KMS-11 (cell line): ENCODE results near the gene PRXL2B.
A peak's percentile ranks its signal among the peaks of the same experiment; 100 is the strongest.

Experiments used
- H2AFZ ChIP-seq: fragments of 200-600 bp; sonication (generic); 2 replicates; pipeline ENCODE4 v1.6.1; 2016; ENCODE audit warnings: antibody characterized with exemption, mixed run types, low read depth
- H3K27ac ChIP-seq: fragments of 200-600 bp; sonication (generic); 2 replicates; pipeline ENCODE4 v1.6.1; 2016; ENCODE audit warnings: mild to moderate bottlenecking, mixed run types
- H3K27me3 ChIP-seq: fragments of 200-600 bp; sonication (generic); 2 replicates; pipeline ENCODE4 v1.6.1; 2017; ENCODE audit warnings: mild to moderate bottlenecking, low read depth, mixed run types, moderate library complexity; ENCODE audit not compliant: insufficient read depth
- H3K36me3 ChIP-seq: fragments of 200-600 bp; sonication (generic); 2 replicates; pipeline ENCODE4 v1.6.1; 2017; ENCODE audit warnings: mild to moderate bottlenecking, mixed run types; ENCODE audit not compliant: insufficient read depth
- H3K4me1 ChIP-seq: fragments of 200-600 bp; sonication (generic); 2 replicates; pipeline ENCODE4 v1.6.1; 2016; ENCODE audit warnings: mild to moderate bottlenecking, low read depth, mixed run types; ENCODE audit not compliant: poor library complexity, severe bottlenecking
- H3K4me2 ChIP-seq: fragments of 200-600 bp; sonication (generic); 2 replicates; pipeline ENCODE4 v1.7.0; 2016; ENCODE audit warnings: mild to moderate bottlenecking, mixed run types
- H3K4me3 ChIP-seq: fragments of 200-600 bp; sonication (generic); IDR thresholded peaks from 2 replicates; pipeline ENCODE4 v1.6.1; 2017; ENCODE audit warnings: low read depth, low read length, mixed read lengths; ENCODE audit not compliant: insufficient read depth
- H3K79me2 ChIP-seq: fragments of 200-600 bp; sonication (generic); 2 replicates; pipeline ENCODE4 v1.6.1; 2016; ENCODE audit warnings: low read depth, mixed run types; ENCODE audit not compliant: insufficient read depth
- H3K9ac ChIP-seq: fragments of 200-600 bp; sonication (generic); 2 replicates; pipeline ENCODE4 v1.6.1; 2016; ENCODE audit warnings: mild to moderate bottlenecking, mixed run types
- H4K20me1 ChIP-seq: fragments of 200-600 bp; sonication (generic); 2 replicates; pipeline ENCODE4 v1.6.1; 2016; ENCODE audit warnings: mild to moderate bottlenecking, mixed run types; ENCODE audit not compliant: insufficient read depth
- CTCF ChIP-seq: fragments of 200-600 bp; sonication (generic); conservative IDR thresholded peaks from 2 replicates; pipeline ENCODE4 v1.6.1; 2017; ENCODE audit warnings: low read depth, mild to moderate bottlenecking, antibody characterized with exemption, low read length, moderate library complexity, mixed read lengths

PRXL2B gene

GRCh38 chr1:2582391-2582790, 4.2 kb upstream of the PRXL2B start:
- Histone ChIP-seq H3K79me2 (no peaks in the 10 kb centered on the region), H3K9ac (no peak overlapping the region), H3K4me3 (no peak overlapping the region), H3K27ac (no peak overlapping the region), H4K20me1 (no peaks in the 10 kb centered on the region), H3K4me1 (peaks cover 9% of the 10 kb centered on the region), H3K27me3 (peaks cover 59% of the 10 kb centered on the region), H2AFZ (no peak overlapping the region), H3K4me2 (no peak overlapping the region), H3K36me3 (no peaks in the 10 kb centered on the region)
- TF ChIP-seq CTCF, result no peak

GRCh38 chr1:2583331-2583791, 3.2 kb upstream of the PRXL2B start:
- Histone ChIP-seq H4K20me1 (no peaks in the 10 kb centered on the region), H3K36me3 (no peaks in the 10 kb centered on the region), H3K4me3 (no peak overlapping the region), H2AFZ (no peak overlapping the region), H3K9ac (no peak overlapping the region), H3K4me1 (peaks cover 9% of the 10 kb centered on the region), H3K27me3 (peaks cover 56% of the 10 kb centered on the region), H3K4me2 (no peak overlapping the region), H3K27ac (no peak overlapping the region), H3K79me2 (no peaks in the 10 kb centered on the region)
- no peak for TF ChIP-seq CTCF

- Histone ChIP-seq H3K4me2 (no peak overlapping the region), H2AFZ (no peak overlapping the region), H3K27ac (no peak overlapping the region), H3K36me3 (no peaks in the 10 kb centered on the region), H3K4me3 (no peak overlapping the region), H4K20me1 (no peaks in the 10 kb centered on the region), H3K79me2 (no peaks in the 10 kb centered on the region), H3K9ac (no peak overlapping the region), H3K4me1 (peaks cover 9% of the 10 kb centered on the region), H3K27me3 (peaks cover 54% of the 10 kb centered on the region)
- no peak for TF ChIP-seq CTCF
These were observed 2.7 kb upstream of the PRXL2B start for GRCh38 chr1:2583871-2584351.

GRCh38 chr1:2584686-2585317, 1.8 kb upstream of the PRXL2B start:
- H3K4me2 ChIP-seq, result peak overlapping the region; percentile 99
- peaks cover 47% of the 10 kb centered on the region for H3K27me3 ChIP-seq
- no peak overlapping the region for H3K4me3 ChIP-seq
- H3K27ac ChIP-seq, result no peak overlapping the region
- peaks cover 9% of the 10 kb centered on the region for H3K4me1 ChIP-seq
- H3K79me2 ChIP-seq, result no peaks in the 10 kb centered on the region
- H3K9ac ChIP-seq, result peak overlapping the region; percentile 72; the same call in 1 of the 2 replicates
- H4K20me1 ChIP-seq, result no peaks in the 10 kb centered on the region
- no peaks in the 10 kb centered on the region for H3K36me3 ChIP-seq
- peak overlapping the region; percentile 76; the same call in 1 of the 2 replicates for H2AFZ ChIP-seq
- TF ChIP-seq CTCF, result no peak
